Fibroblast of lung (primary cell): Measurements from ENCODE around the gene IKZF3.

ENCODE experiments used
- CTCF ChIP-seq, 2 donors: IDR thresholded peaks in 1 of 2; conservative IDR thresholded peaks in 1 of 2; 1 replicate in 1 of 2; 2 replicates in 1 of 2; pipeline ENCODE4 v1.5.1; 2011 to 2012; ENCODE audit warnings: low read length in 2 of 2, control low read depth in 1 of 2, inconsistent platforms in 1 of 2, low read depth in 1 of 2, mild to moderate bottlenecking in 1 of 2
- EZH2 ChIP-seq: IDR thresholded peaks from 2 replicates; pipeline ENCODE4 v1.5.1; 2012; ENCODE audit warnings: low read length, control low read depth, mild to moderate bottlenecking; ENCODE audit errors: missing control alignments

- TF ChIP-seq CTCF (conservative IDR thresholded peaks at IDR 0.05 in 1 of 2, IDR thresholded peaks at IDR 0.05 in 1 of 2; ENCODE audit: low read depth in 1 of 2, low read length in 2 of 2): no peak
- TF ChIP-seq EZH2: no peak
Measured at GRCh38 chr17:39767147-39767546, 97.0 kb downstream of the IKZF3 start.
